GM23338 (cell line): ENCODE results near the gene TUBB3. TPM values are rescaled to one million over a fixed set of nuclear protein-coding genes. Genes with fewer than 3 reads are reported as not detected.

Experiments used
- ATAC-seq: fragments of 200-7000 bp; cut with Tn5 transposase; 3 replicates; pipeline ENCODE4 v1.9.1; 2020
- DNase-seq: peaks from one replicate; pipeline ENCODE4 v3.0.0-alpha.2; 2015; ENCODE audit warnings: low spot score
- H2AFZ ChIP-seq: fragments of 200-600 bp; sonication (generic); 2 replicates; pipeline ENCODE4 v1.8.0; 2016; ENCODE audit warnings: antibody characterized with exemption, mild to moderate bottlenecking, moderate library complexity
- H3F3A ChIP-seq: fragments of 200-600 bp; sonication (generic); replicated peaks from 2 replicates; pipeline ENCODE4 v1.8.0; 2017; ENCODE audit warnings: antibody characterized with exemption, mixed run types, low read depth
- H3K27ac ChIP-seq: fragments of 200-600 bp; sonication (generic); 2 replicates; pipeline ENCODE4 v1.6.1; 2016; ENCODE audit warnings: low read depth
- H3K27me3 ChIP-seq: fragments of 200-600 bp; sonication (generic); 2 replicates; pipeline ENCODE4 v1.8.0; 2016; ENCODE audit warnings: mild to moderate bottlenecking, mixed run types, moderate library complexity; ENCODE audit not compliant: insufficient read depth
- H3K36me3 ChIP-seq: fragments of 200-600 bp; sonication (generic); 2 replicates; pipeline ENCODE4 v1.8.0; 2016; ENCODE audit warnings: mild to moderate bottlenecking; ENCODE audit not compliant: insufficient read depth
- H3K4me1 ChIP-seq: fragments of 200-600 bp; sonication (generic); 2 replicates; pipeline ENCODE4 v1.8.0; 2016; ENCODE audit warnings: mild to moderate bottlenecking, moderate library complexity; ENCODE audit not compliant: insufficient read depth
- H3K4me2 ChIP-seq: fragments of 200-600 bp; sonication (generic); 2 replicates; pipeline ENCODE4 v1.7.1; 2017; ENCODE audit warnings: mixed run types
- H3K4me3 ChIP-seq: fragments of 200-600 bp; sonication (generic); 2 replicates; pipeline ENCODE4 v1.6.1; 2016; ENCODE audit warnings: mixed run types
- H3K79me2 ChIP-seq: fragments of 200-600 bp; sonication (generic); replicated peaks from 2 replicates; pipeline ENCODE4 v1.8.0; 2017; ENCODE audit warnings: mild to moderate bottlenecking; ENCODE audit not compliant: insufficient read depth
- H3K9me2 ChIP-seq: fragments of 200-600 bp; sonication (generic); 2 replicates; pipeline ENCODE4 v1.8.0; 2017; ENCODE audit not compliant: insufficient read depth
- H4K20me1 ChIP-seq: fragments of 200-600 bp; sonication (generic); replicated peaks from 2 replicates; pipeline ENCODE4 v1.8.0; 2017; ENCODE audit warnings: mild to moderate bottlenecking; ENCODE audit not compliant: insufficient read depth
- H3K27ac Mint-ChIP-seq: 2 replicates; pipeline ENCODE4 v1.8.0; 2020; ENCODE audit warnings: inconsistent platforms, mild to moderate bottlenecking, moderate library complexity, mixed read lengths
- H3K27me3 Mint-ChIP-seq: 3 replicates; pipeline ENCODE4 v1.8.0; 2022; ENCODE audit warnings: low read depth, mild to moderate bottlenecking, moderate library complexity, mixed read lengths, inconsistent platforms; ENCODE audit not compliant: insufficient read depth, poor library complexity
- H3K36me3 Mint-ChIP-seq: 3 replicates; pipeline ENCODE4 v1.8.0; 2021; ENCODE audit warnings: low read depth, mild to moderate bottlenecking, inconsistent platforms, moderate library complexity, mixed read lengths
- H3K4me1 Mint-ChIP-seq: 3 replicates; pipeline ENCODE4 v1.8.0; 2020; ENCODE audit warnings: mild to moderate bottlenecking, inconsistent platforms, mixed read lengths
- H3K4me3 Mint-ChIP-seq: 3 replicates; pipeline ENCODE4 v1.8.0; 2021; ENCODE audit warnings: moderate library complexity, mild to moderate bottlenecking, inconsistent platforms, mixed read lengths
- H3K9me3 Mint-ChIP-seq: 3 replicates; pipeline ENCODE4 v1.8.0; 2020; ENCODE audit warnings: moderate library complexity, mild to moderate bottlenecking, inconsistent platforms, mixed read lengths
- CREB1 ChIP-seq: fragments of 250-450 bp; sonication (Bioruptor Pico); IDR thresholded peaks from 2 replicates; pipeline ENCODE4 v1.5.0; 2020; ENCODE audit warnings: low read depth, mild to moderate bottlenecking, moderate library complexity
- EZH2 ChIP-seq: fragments of 200-600 bp; sonication (generic); IDR thresholded peaks from one replicate; pipeline ENCODE4 v1.8.0; 2017; ENCODE audit warnings: antibody characterized with exemption, mild to moderate bottlenecking, low read depth; ENCODE audit not compliant: unreplicated experiment
- EZH2phosphoT487 ChIP-seq: fragments of 200-600 bp; sonication (generic); IDR thresholded peaks from one replicate; pipeline ENCODE4 v1.8.1; 2018; ENCODE audit warnings: antibody characterized with exemption; ENCODE audit not compliant: unreplicated experiment
- NANOG ChIP-seq: IDR thresholded peaks from 2 replicates; pipeline ENCODE4 v1.6.1; 2016; ENCODE audit warnings: antibody characterized with exemption, borderline replicate concordance
- POLR2AphosphoS5 ChIP-seq: IDR thresholded peaks from 2 replicates; pipeline ENCODE4 v1.6.1; 2016; ENCODE audit warnings: antibody characterized with exemption, low read depth
- STAT1 ChIP-seq: IDR thresholded peaks from one replicate; pipeline ENCODE4 v1.6.1; 2016; ENCODE audit warnings: antibody characterized with exemption; ENCODE audit not compliant: unreplicated experiment
- ZNF114 ChIP-seq: fragments of 250-450 bp; sonication (Bioruptor Pico); IDR thresholded peaks from 2 replicates; pipeline ENCODE4 v1.5.0; 2020; ENCODE audit warnings: mild to moderate bottlenecking, moderate library complexity
- ZNF331 ChIP-seq: fragments of 250-450 bp; sonication (Bioruptor Pico); IDR thresholded peaks from 2 replicates; pipeline ENCODE4 v1.5.0; 2020; ENCODE audit warnings: low read depth, mild to moderate bottlenecking, moderate library complexity
- polyA plus RNA-seq: library from polyadenylated mRNA; unstranded; fragments of >200 nt; fragmentation: Nextera tagmentation; extraction: Ambion mirVana; gene quantifications from 2 replicates; pipeline ENCODE4 v1.2.1, GENCODE V29; 2016
- total RNA-seq: library from RNA; depleted of rRNA; stranded (reverse); fragments of >200 nt; shearing (Covaris generic); gene quantifications from 2 replicates; pipeline ENCODE4 v1.2.3, GENCODE V29; 2014
- TF ChIP-seq, protein P1 (sequence below), 2 experiments: fragments of 200-600 bp in 1 of 2; sonication (generic) in 1 of 2; conservative IDR thresholded peaks; 2 replicates each; pipeline versions ENCODE4 v1.5.1 to v1.6.1; 2016 to 2017; ENCODE audit warnings: antibody characterized with exemption in 2 of 2, low read depth in 2 of 2, mild to moderate bottlenecking in 2 of 2, moderate library complexity in 1 of 2
- TF ChIP-seq, protein P2 (sequence below): fragments of 250-450 bp; sonication (Bioruptor Pico); IDR thresholded peaks from 2 replicates; pipeline ENCODE4 v1.5.0; 2020; ENCODE audit warnings: mild to moderate bottlenecking, moderate library complexity
- TF ChIP-seq, protein P3 (sequence below): IDR thresholded peaks from one replicate; pipeline ENCODE4 v1.6.1; 2018; ENCODE audit warnings: antibody characterized with exemption; ENCODE audit not compliant: unreplicated experiment

The TUBB3 gene
- total and polyA plus RNA-seq, 2 experiments from 2014 or later: 149 to 443 TPM

DNA sequence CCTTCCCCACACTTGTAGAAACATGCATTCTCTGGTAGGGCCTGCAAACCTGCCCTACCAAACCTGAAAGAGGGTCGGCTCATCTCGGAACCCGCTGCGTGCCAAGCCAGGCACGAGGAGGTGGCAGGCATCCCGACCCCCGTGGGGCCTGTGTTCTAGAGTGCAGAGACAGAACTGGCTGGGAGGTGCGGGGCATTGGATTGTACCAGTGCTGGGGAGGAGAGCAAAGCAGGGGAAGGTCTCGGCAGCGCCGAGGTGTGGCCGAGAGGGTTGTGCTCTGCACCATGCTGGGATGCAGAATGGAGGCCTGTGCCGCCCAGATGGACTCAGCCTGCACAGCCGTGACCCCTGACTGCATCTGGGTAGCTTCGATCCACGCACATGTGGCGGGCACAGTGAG is 22.3 kb upstream of the TUBB3 start:
- Histone ChIP-seq H4K20me1 (no peaks in the 10 kb centered on the region; the same call in 1 of the 2 replicates), H3K9me2 (no peaks in the 10 kb centered on the region), H3K4me1 (no peaks in the 10 kb centered on the region), H3K36me3 (peaks cover 6% of the 10 kb centered on the region; the same call in 1 of the 2 replicates), H2AFZ (no peak overlapping the region), H3K4me3 (no peak overlapping the region), H3K27ac (no peak overlapping the region), H3K4me2 (no peak overlapping the region), H3F3A (0 out of 2 replicates have a peak, but pooled peaks cover 7% of the 10 kb centered on the region), H3K79me2 (no peaks in the 10 kb centered on the region), H3K27me3 (no peaks in the 10 kb centered on the region)
- TF ChIP-seq EZH2: no peak
- no peak for TF ChIP-seq POLR2AphosphoS5
- ATAC-seq (no peak), DNase-seq (no peak)
- H3K27ac Mint-ChIP-seq: no peak overlapping the region
- peaks cover 7% of the 10 kb centered on the region for H3K27me3 Mint-ChIP-seq
- H3K4me1 Mint-ChIP-seq: no peaks in the 10 kb centered on the region
- H3K9me3 Mint-ChIP-seq: no peaks in the 10 kb centered on the region; the same call in 2 of the 3 replicates
- H3K4me3 Mint-ChIP-seq: no peak overlapping the region
- peaks cover 49% of the 10 kb centered on the region for H3K36me3 Mint-ChIP-seq

DNA sequence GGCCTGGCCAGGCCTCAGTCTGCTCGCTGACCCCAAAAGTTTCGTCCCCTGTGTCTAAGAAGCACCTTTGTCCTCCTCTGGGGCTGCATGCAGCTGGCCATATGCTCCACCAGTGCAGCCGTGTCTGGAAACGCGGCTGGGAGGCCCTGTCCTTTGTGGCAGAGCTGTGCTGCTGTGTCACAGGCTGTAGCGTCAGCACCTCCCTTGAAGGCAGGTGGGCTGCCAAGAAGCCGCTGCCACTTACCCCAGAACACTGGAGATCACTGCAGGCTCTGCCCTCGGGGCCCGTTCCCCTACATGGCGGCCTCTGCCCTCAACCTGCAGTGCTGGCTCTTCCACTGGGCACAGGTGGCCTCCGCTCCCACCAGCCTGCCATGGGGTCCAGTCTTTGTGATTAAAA is 20.2 kb upstream of the TUBB3 start:
- H3K36me3 Mint-ChIP-seq: peaks cover 56% of the 10 kb centered on the region
- no peak for TF ChIP-seq CREB1 (CRISPR knock-in tag)
- TF ChIP-seq POLR2AphosphoS5: no peak
- TF ChIP-seq, protein P1, sequence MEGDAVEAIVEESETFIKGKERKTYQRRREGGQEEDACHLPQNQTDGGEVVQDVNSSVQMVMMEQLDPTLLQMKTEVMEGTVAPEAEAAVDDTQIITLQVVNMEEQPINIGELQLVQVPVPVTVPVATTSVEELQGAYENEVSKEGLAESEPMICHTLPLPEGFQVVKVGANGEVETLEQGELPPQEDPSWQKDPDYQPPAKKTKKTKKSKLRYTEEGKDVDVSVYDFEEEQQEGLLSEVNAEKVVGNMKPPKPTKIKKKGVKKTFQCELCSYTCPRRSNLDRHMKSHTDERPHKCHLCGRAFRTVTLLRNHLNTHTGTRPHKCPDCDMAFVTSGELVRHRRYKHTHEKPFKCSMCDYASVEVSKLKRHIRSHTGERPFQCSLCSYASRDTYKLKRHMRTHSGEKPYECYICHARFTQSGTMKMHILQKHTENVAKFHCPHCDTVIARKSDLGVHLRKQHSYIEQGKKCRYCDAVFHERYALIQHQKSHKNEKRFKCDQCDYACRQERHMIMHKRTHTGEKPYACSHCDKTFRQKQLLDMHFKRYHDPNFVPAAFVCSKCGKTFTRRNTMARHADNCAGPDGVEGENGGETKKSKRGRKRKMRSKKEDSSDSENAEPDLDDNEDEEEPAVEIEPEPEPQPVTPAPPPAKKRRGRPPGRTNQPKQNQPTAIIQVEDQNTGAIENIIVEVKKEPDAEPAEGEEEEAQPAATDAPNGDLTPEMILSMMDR (conservative IDR thresholded peaks at IDR 0.05; ENCODE audit: low read depth in 2 of 2): no peak
- TF ChIP-seq EZH2phosphoT487: no peak
- no peak for TF ChIP-seq NANOG
- TF ChIP-seq, protein P2, sequence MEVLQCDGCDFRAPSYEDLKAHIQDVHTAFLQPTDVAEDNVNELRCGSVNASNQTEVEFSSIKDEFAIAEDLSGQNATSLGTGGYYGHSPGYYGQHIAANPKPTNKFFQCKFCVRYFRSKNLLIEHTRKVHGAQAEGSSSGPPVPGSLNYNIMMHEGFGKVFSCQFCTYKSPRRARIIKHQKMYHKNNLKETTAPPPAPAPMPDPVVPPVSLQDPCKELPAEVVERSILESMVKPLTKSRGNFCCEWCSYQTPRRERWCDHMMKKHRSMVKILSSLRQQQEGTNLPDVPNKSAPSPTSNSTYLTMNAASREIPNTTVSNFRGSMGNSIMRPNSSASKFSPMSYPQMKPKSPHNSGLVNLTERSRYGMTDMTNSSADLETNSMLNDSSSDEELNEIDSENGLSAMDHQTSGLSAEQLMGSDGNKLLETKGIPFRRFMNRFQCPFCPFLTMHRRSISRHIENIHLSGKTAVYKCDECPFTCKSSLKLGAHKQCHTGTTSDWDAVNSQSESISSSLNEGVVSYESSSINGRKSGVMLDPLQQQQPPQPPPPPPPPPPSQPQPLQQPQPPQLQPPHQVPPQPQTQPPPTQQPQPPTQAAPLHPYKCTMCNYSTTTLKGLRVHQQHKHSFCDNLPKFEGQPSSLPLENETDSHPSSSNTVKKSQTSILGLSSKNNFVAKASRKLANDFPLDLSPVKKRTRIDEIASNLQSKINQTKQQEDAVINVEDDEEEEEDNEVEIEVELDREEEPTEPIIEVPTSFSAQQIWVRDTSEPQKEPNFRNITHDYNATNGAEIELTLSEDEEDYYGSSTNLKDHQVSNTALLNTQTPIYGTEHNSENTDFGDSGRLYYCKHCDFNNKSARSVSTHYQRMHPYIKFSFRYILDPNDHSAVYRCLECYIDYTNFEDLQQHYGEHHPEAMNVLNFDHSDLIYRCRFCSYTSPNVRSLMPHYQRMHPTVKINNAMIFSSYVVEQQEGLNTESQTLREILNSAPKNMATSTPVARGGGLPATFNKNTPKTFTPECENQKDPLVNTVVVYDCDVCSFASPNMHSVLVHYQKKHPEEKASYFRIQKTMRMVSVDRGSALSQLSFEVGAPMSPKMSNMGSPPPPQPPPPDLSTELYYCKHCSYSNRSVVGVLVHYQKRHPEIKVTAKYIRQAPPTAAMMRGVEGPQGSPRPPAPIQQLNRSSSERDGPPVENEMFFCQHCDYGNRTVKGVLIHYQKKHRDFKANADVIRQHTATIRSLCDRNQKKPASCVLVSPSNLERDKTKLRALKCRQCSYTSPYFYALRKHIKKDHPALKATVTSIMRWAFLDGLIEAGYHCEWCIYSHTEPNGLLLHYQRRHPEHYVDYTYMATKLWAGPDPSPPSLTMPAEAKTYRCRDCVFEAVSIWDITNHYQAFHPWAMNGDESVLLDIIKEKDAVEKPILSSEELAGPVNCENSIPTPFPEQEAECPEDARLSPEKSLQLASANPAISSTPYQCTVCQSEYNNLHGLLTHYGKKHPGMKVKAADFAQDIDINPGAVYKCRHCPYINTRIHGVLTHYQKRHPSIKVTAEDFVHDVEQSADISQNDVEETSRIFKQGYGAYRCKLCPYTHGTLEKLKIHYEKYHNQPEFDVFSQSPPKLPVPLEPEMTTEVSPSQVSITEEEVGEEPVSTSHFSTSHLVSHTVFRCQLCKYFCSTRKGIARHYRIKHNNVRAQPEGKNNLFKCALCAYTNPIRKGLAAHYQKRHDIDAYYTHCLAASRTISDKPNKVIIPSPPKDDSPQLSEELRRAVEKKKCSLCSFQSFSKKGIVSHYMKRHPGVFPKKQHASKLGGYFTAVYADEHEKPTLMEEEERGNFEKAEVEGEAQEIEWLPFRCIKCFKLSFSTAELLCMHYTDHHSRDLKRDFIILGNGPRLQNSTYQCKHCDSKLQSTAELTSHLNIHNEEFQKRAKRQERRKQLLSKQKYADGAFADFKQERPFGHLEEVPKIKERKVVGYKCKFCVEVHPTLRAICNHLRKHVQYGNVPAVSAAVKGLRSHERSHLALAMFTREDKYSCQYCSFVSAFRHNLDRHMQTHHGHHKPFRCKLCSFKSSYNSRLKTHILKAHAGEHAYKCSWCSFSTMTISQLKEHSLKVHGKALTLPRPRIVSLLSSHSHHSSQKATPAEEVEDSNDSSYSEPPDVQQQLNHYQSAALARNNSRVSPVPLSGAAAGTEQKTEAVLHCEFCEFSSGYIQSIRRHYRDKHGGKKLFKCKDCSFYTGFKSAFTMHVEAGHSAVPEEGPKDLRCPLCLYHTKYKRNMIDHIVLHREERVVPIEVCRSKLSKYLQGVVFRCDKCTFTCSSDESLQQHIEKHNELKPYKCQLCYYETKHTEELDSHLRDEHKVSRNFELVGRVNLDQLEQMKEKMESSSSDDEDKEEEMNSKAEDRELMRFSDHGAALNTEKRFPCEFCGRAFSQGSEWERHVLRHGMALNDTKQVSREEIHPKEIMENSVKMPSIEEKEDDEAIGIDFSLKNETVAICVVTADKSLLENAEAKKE (CRISPR knock-in tag): no peak
- TF ChIP-seq, protein P3, sequence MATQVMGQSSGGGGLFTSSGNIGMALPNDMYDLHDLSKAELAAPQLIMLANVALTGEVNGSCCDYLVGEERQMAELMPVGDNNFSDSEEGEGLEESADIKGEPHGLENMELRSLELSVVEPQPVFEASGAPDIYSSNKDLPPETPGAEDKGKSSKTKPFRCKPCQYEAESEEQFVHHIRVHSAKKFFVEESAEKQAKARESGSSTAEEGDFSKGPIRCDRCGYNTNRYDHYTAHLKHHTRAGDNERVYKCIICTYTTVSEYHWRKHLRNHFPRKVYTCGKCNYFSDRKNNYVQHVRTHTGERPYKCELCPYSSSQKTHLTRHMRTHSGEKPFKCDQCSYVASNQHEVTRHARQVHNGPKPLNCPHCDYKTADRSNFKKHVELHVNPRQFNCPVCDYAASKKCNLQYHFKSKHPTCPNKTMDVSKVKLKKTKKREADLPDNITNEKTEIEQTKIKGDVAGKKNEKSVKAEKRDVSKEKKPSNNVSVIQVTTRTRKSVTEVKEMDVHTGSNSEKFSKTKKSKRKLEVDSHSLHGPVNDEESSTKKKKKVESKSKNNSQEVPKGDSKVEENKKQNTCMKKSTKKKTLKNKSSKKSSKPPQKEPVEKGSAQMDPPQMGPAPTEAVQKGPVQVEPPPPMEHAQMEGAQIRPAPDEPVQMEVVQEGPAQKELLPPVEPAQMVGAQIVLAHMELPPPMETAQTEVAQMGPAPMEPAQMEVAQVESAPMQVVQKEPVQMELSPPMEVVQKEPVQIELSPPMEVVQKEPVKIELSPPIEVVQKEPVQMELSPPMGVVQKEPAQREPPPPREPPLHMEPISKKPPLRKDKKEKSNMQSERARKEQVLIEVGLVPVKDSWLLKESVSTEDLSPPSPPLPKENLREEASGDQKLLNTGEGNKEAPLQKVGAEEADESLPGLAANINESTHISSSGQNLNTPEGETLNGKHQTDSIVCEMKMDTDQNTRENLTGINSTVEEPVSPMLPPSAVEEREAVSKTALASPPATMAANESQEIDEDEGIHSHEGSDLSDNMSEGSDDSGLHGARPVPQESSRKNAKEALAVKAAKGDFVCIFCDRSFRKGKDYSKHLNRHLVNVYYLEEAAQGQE: no peak
- TF ChIP-seq EZH2: no peak
- TF ChIP-seq ZNF114 (CRISPR knock-in tag): no peak
- no peak for TF ChIP-seq ZNF331 (CRISPR knock-in tag)
- no peak for TF ChIP-seq STAT1
- no peak for ATAC-seq

More for the DNA sequence above, 20.2 kb upstream of the TUBB3 start:
- Mint-ChIP-seq H3K9me3 (peaks cover 9% of the 10 kb centered on the region), H3K27me3 (peaks cover 8% of the 10 kb centered on the region), H3K4me1 (no peaks in the 10 kb centered on the region), H3K27ac (no peak overlapping the region), H3K4me3 (no peak overlapping the region)
- H4K20me1 ChIP-seq: no peaks in the 10 kb centered on the region
- H3F3A ChIP-seq: 0 out of 2 replicates have a peak, but pooled peaks cover 7% of the 10 kb centered on the region
- H3K27me3 ChIP-seq: no peaks in the 10 kb centered on the region
- peaks cover 6% of the 10 kb centered on the region; the same call in 1 of the 2 replicates for H3K36me3 ChIP-seq
- H3K27ac ChIP-seq: no peak overlapping the region
- H2AFZ ChIP-seq: no peak overlapping the region
- H3K9me2 ChIP-seq: no peaks in the 10 kb centered on the region
- no peak overlapping the region for H3K4me2 ChIP-seq
- H3K79me2 ChIP-seq: no peaks in the 10 kb centered on the region
- H3K4me1 ChIP-seq: no peaks in the 10 kb centered on the region
- no peak overlapping the region for H3K4me3 ChIP-seq
- DNase-seq: no peak
